HG03432 (cell line): Measurements from ENCODE around the gene TBC1D19.
A peak's percentile ranks its signal among the peaks of the same experiment; 100 is the strongest.

ENCODE experiments used
- ATAC-seq: cut with Tn5 transposase; IDR thresholded peaks from one replicate; pipeline ENCODE4 v1.9.1; 2021; ENCODE audit warnings: mild to moderate bottlenecking, moderate library complexity; ENCODE audit not compliant: unreplicated experiment

TBC1D19 gene

GRCh38 chr4:26729027-26729426 lies 145.1 kb downstream of the TBC1D19 start:
- ATAC-seq, result no peak

DNA sequence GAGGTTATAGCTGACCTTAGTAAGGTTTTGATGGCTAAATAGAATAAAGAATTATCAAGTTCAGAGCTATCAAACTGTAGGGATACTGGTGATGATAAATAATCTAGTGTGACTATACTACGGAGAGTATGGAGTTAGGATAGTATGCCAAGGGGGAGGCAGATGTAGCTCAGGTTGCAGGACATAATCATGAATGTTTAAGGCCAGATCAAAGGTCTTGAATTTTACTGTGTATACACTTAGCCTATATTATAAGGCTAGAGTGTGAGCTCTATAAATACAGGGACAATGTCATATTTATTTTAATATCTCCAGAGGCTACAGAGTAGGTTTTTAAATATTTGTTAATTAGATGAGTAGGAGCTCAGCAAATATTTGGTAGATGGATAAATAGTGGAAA lies 145.7 kb downstream of the TBC1D19 start:
- ATAC-seq, result no peak

DNA sequence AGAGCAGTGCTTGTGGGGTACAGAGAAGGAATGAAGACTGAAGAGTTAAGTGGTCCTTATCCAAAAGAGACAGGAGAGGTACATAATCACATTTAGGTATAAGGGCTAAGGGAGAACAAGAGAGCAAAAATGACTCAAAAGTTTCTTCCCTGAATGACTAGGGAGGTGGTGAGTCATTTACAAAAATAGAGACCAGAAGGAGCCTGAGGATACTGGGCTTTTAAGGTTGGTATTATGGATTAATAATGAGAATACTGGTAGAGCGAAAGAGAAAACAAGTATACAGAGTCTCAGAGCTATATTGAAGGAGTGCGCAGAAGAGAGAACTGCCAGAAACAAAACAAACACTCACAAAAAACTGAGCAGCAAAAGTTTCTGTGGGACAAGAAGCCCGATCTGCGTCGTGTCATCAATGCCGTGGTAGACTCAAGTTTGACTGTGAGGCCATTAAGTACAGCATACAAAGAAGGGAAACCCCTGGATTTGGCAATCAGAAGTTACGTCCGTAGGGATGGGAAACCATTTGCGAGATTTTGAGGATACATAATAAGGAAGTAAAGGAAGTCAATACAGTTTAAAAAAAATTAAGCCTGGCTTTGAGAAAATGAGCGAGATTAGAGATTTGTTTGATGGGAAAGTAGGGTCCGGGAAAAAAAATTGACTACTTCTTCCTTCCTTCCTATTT lies 147.6 kb downstream of the TBC1D19 start:
- ATAC-seq, result peak; percentile 92

DNA sequence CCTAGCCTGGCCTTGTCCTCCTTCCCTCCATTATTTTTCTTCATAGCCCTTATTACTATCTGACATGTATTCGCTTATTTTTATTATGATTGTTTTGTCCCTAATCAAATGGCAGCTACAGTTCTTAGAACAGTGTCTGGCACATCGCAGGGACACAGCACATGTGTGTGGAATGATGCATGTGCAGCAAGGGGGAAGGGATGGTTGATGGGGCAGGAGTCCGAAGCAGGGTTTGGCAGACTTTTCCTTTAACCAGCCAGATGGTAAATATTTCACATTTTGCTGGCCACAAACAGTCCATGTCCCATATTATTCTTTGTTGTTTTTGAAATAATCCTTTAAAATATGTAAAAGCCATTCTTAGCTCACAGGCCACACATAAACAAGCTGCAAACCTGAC lies 148.5 kb downstream of the TBC1D19 start:
- ATAC-seq, result no peak

DNA sequence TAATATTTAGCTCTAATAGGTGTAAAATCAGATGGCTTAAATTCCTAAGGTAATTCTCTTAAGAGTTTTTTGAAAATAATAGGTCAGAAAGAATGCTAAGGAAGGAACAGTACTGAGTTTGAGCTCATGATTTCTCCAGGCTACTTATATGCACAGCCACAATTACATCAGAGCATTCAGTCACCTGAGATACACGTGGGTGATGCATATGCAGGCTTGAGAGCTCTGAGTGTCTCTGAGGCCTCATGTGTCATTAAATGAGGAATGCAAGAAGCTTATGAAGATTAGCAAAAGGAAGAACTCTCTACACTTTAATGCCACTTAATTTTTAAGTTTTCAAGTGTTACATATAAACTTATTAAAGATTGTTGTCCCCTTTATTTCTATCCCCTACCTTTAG lies 152.7 kb downstream of the TBC1D19 start:
- no peak for ATAC-seq

DNA sequence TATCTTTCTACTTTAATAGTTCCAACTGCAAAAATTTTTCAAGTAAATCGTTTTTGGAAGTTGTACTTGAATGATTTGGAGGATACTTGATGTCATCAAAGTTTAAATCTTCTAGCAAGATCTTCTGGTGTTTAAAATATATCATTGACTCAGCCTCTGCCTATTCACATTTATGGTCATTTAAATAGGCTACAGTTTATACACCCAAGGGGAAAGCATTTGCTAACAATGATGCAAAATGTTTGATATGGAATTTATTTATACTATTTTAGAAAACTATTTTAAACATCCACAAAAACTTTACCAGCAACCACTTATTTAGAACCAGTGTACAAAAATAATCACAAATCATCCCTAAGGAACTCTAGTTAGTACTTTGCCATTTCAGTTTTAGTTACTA lies 153.5 kb downstream of the TBC1D19 start:
- ATAC-seq, result no peak

DNA sequence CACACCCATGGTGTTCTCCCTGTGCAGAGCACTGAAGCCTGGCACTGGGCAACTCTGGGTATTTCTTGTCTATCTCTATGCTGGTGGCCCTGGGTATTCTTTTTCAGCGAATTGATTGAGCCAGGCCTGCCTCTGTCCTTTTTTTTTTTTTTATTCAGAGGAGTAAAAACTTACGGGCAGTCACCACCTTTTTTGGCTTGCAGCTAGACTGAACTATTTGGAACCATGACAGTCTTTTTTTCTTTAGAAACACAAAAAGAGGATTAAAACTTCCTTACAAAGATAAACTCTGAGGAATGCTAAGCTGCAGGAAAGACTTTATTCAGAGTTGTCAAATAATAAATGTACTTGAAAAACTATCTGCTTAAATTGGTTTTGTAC lies 157.6 kb downstream of the TBC1D19 start:
- no peak for ATAC-seq

DNA sequence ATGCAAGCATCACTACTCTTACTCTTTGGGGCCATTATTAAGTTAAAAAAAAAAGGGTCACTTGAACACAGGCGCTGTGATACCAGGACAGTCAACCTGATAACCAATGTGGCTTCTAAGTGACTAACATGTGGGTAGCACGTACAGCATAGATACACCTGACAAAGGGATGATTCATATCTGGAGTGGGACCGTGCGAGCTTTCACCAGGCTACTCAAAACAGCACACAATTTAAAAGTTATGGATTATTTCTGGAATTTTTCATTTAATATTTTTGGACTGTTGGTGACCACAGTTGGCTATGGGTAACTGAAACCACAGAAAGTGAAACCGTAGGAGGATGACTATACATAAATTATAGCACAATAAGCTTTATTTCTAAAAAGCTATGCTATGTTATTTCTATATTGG lies 162.9 kb downstream of the TBC1D19 start:
- ATAC-seq, result peak; percentile 99

GRCh38 chr4:26748811-26749210 lies 164.9 kb downstream of the TBC1D19 start:
- ATAC-seq, result peak; percentile 24

DNA sequence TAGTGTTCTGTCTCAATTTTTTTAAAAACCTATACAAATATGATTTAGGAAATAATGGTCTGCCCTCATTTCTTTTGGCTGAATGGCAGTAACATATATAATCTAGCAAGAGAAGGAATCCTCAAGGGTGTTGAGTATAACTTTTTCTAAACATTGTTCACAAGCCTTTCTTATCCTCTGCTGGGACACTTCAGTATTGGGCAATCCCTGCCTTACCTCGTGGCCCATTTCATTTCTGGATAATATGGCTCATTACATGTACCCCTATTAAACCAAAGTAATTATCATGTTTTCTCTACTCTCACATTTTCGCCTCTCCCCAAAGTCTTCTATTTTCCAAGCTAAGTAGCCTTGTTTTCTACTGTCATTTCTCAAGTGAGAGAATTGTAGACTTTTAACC lies 166.0 kb downstream of the TBC1D19 start:
- ATAC-seq, result no peak

- ATAC-seq, result no peak
Observed at GRCh38 chr4:26751004-26751403, 167.1 kb downstream of the TBC1D19 start.

DNA sequence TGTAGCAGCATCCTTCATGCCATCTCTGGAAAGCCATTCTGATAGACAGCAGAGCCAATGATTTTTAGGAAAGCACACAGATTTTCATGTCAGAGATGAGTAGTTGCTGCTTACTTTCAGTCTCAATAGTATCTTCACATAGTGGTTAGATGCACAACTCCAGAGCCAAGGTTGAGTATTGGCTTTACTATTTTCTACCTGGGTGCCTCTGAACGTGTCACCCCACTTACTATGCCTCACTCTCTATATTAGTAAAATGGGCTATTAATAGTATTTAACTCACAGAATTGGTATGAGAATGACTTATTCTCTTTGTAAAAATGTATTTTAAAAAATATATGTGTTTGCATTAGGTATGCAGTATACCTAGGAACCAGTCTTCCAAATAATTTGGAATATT lies 168.0 kb downstream of the TBC1D19 start:
- peak; percentile 92 for ATAC-seq

DNA sequence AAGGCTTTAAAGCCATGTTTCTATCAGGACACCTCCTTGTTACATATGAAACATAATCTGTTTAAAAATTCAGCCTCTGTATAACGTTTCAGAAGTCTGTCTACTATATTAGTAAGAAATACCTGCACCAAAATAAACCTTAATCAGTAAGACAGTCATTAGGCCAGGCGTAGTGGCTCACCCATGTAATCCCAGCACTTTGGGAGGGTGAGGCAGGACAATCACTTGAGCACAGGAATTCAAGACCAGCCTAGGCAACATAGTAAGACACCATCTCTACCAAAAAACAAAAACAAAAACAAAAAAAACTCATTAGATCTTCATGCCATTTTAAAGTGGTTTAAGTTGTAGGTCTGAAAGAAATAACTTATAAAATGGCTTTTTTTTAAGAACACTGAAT lies 169.3 kb downstream of the TBC1D19 start:
- no peak for ATAC-seq

DNA sequence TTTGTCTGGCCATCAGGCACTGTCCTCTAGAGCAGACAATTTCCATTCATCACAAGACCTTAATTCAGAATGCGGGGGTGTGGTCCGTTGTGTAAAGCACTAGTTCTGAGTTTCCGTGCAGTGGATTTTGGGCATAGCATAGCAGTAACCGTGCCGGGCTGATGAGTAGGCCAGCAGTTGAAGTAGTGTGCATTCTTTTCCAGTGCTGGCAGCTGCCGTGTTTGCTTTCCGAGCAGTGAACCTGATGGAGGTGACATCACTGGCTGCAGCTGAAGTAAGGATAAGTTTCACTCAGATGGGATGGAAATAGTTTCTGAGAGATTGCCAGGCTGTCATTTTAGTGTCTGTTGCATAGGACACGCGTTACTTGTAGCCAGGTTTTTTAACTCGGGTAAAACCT lies 169.7 kb downstream of the TBC1D19 start:
- ATAC-seq, result no peak

GRCh38 chr4:26757751-26758150 lies 173.9 kb downstream of the TBC1D19 start:
- no peak for ATAC-seq

- no peak for ATAC-seq
Observed at GRCh38 chr4:26758899-26759298, 175.0 kb downstream of the TBC1D19 start.

DNA sequence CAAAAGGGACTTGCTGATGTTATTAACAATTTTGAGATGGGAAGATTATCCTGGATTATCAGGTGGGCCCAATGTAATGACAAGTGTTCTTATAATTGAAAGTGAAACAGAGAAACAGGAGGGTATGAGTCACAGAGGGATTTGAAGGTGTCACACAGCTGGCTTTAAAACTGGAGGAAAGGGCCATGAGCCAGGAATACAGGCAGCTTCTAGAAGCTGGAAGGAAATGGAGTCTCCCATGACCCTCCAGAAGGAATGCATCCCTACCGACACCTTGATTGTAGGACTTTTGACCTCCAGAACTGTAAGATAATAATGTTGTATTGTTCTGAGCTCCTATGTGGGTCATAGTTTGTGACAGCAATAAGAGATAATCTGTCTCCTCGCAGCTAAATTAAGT lies 178.8 kb downstream of the TBC1D19 start:
- ATAC-seq, result peak; percentile 43

DNA sequence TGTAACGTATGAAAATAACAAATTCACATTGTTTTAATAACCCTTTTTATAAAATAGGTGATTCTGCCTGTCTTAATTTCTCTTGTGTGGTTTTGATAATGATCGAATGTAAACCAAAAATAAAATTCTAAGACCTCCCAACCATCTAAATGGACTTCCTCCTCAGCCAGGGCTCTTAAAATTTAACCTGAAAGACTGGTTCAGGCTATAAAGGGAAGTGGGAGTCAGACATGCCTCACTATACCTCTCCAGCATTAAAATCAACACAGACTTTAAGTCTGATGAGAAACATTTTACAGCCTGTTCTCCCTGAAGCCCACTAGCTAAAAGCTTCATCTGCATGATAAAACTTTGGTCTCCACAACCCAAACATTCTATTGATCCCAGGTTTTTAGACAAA lies 179.2 kb downstream of the TBC1D19 start:
- ATAC-seq, result no peak

GRCh38 chr4:26763648-26764047 lies 179.8 kb downstream of the TBC1D19 start:
- ATAC-seq, result no peak

GRCh38 chr4:26764231-26764630 lies 180.3 kb downstream of the TBC1D19 start:
- no peak for ATAC-seq

GRCh38 chr4:26765515-26765914 lies 181.6 kb downstream of the TBC1D19 start:
- no peak for ATAC-seq

DNA sequence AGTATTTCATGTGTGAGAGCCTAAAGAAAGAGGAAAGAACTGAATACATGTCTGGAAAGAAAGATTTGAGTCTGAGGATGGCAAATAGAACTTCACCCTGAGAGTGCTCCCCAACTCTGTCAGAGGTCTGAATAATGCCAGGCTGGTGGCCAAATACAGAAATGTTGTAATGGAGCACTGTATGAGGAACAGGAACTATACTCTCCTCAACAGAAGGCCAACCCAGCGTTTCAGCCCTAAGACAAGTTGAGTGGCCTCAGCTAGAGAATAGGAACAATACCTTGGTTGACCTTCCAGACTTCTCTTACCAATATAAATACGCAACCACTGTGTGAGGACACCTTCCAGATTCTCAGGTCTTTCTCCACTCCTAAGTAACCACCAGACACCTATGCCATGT lies 182.3 kb downstream of the TBC1D19 start:
- ATAC-seq, result no peak

DNA sequence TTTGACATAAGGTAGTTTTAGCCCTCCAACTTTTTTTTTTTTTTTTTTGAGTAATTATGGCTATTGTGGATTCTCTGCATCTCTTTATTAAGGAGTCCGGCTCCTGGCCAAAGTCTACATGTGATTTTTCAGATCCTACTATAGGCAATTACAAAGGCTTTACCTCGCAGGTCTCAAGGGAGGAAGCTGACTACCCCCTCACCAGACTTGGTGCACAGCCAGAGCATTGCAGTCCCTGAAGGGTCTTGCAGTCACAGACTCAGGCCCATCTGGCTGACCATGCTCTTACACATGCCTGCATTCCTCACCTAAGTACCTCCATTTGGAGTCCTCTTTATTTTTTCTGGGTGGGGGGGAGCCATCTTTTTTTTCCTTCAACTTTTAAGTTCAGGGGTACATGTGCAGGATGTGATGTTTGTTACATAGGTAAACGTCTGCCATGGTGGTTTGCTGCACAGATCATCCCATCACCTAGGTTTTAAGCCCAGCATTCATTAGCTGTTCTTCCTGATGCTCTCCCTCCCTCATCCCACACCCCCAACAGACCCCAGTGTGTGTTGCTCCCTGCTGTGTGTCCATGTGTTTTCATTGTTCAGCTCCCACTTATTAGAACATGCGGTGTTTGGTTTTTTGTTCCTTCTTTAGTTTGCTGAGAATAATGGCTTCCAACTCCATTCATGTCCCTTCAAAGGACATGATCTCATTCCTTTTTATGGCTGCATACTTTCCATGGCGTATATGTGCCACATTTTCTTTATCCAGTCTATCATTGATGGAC lies 188.4 kb downstream of the TBC1D19 start:
- no peak for ATAC-seq
